CD14-positive monocyte (primary cell): ENCODE measurements around the gene C4orf36. TPM values are rescaled to one million over a fixed set of nuclear protein-coding genes. Genes with fewer than 3 reads are reported as not detected.

ENCODE experiments used
- DNase-seq, 3 donors: peaks; one replicate each; pipeline ENCODE4 v3.0.0-alpha.2; 2011 to 2022
- H2AFZ ChIP-seq: 2 replicates; pipeline ENCODE4 v1.6.0; 2012; ENCODE audit warnings: mild to moderate bottlenecking, low read depth, low read length, inconsistent platforms; ENCODE audit not compliant: insufficient read depth, poor library complexity, severe bottlenecking
- H3K27ac ChIP-seq, 2 donors: 1 replicate in 1 of 2; 2 replicates in 1 of 2; pipeline ENCODE4 v1.5.1; 2012 to 2013; ENCODE audit warnings: low read length in 2 of 2, control low read depth in 1 of 2, inconsistent platforms in 1 of 2, low read depth in 1 of 2, mild to moderate bottlenecking in 1 of 2
- H3K27me3 ChIP-seq, 2 donors: one replicate each; pipeline versions ENCODE4 v1.6.0 to v1.6.1; 2011 to 2013; ENCODE audit warnings: low read length in 2 of 2; ENCODE audit not compliant: control insufficient read depth in 2 of 2, insufficient read depth in 2 of 2
- H3K36me3 ChIP-seq, 2 donors: replicated peaks in 1 of 2; 1 replicate in 1 of 2; 2 replicates in 1 of 2; pipeline versions ENCODE4 v1.5.1 to v1.6.1; 2012 to 2013; ENCODE audit warnings: low read length in 2 of 2, control low read depth in 1 of 2, inconsistent platforms in 1 of 2, mild to moderate bottlenecking in 1 of 2; ENCODE audit not compliant: insufficient read depth in 2 of 2, control insufficient read depth in 1 of 2
- H3K4me1 ChIP-seq, 2 donors: 1 replicate in 1 of 2; 2 replicates in 1 of 2; pipeline versions ENCODE4 v1.5.1 to v1.6.1; 2012 to 2013; ENCODE audit warnings: low read length in 2 of 2, control low read depth in 1 of 2, inconsistent platforms in 1 of 2, mild to moderate bottlenecking in 1 of 2, moderate library complexity in 1 of 2; ENCODE audit not compliant: insufficient read depth in 2 of 2, control insufficient read depth in 1 of 2
- H3K4me2 ChIP-seq: replicated peaks from 2 replicates; pipeline ENCODE3; 2012; ENCODE audit warnings: low read length, moderate library complexity, mild to moderate bottlenecking; ENCODE audit not compliant: poor library complexity, severe bottlenecking; ENCODE audit errors: extremely low read depth
- H3K4me3 ChIP-seq, 3 experiments: fragments of 200-600 bp in 1 of 3; sonication (generic) in 1 of 3; replicated peaks in 1 of 3; 1 replicate in 2 of 3; 2 replicates in 1 of 3; pipeline ENCODE4 v1.5.1; 2011 to 2013; ENCODE audit warnings: low read length in 3 of 3, mild to moderate bottlenecking in 3 of 3, control low read depth in 2 of 3, low read depth in 2 of 3, inconsistent platforms in 1 of 3, moderate library complexity in 1 of 3
- H3K79me2 ChIP-seq: 2 replicates; pipeline ENCODE4 v1.6.0; 2012; ENCODE audit warnings: mild to moderate bottlenecking, control low read depth, inconsistent platforms, low read length, moderate library complexity; ENCODE audit not compliant: insufficient read depth
- H3K9ac ChIP-seq: 2 replicates; pipeline ENCODE4 v1.6.0; 2017; ENCODE audit warnings: low read length, mild to moderate bottlenecking; ENCODE audit not compliant: insufficient read depth, poor library complexity, severe bottlenecking
- H3K9me3 ChIP-seq, 2 donors: replicated peaks in 1 of 2; 1 replicate in 1 of 2; 2 replicates in 1 of 2; pipeline versions ENCODE4 v1.5.1 to v1.6.1; 2012 to 2013; ENCODE audit warnings: low read length in 2 of 2, control low read depth in 1 of 2; ENCODE audit not compliant: control insufficient read depth in 1 of 2, insufficient read depth in 1 of 2
- H4K20me1 ChIP-seq: 2 replicates; pipeline ENCODE4 v1.6.0; 2012; ENCODE audit warnings: mild to moderate bottlenecking, low read length, control low read depth, moderate library complexity; ENCODE audit not compliant: insufficient read depth
- H3K27ac Mint-ChIP-seq, 7 donors: one replicate each; pipeline ENCODE4 v1.8.0; 2020; ENCODE audit warnings: mild to moderate bottlenecking in 7 of 7, mixed read lengths in 7 of 7, moderate library complexity in 6 of 7, inconsistent platforms in 2 of 7
- H3K27me3 Mint-ChIP-seq, 3 donors: one replicate each; pipeline ENCODE4 v1.8.0; 2021 to 2022; ENCODE audit warnings: low read depth in 3 of 3, mild to moderate bottlenecking in 3 of 3, mixed read lengths in 3 of 3, moderate library complexity in 3 of 3, inconsistent platforms in 1 of 3
- H3K36me3 Mint-ChIP-seq, 2 donors: one replicate each; pipeline ENCODE4 v1.8.0; 2020; ENCODE audit warnings: mixed read lengths in 2 of 2, inconsistent platforms in 1 of 2, mild to moderate bottlenecking in 1 of 2
- H3K4me1 Mint-ChIP-seq: one replicate; pipeline ENCODE4 v1.8.0; 2020; ENCODE audit warnings: mild to moderate bottlenecking, mixed read lengths
- H3K4me3 Mint-ChIP-seq, 2 donors: one replicate each; pipeline ENCODE4 v1.8.0; 2020; ENCODE audit warnings: mild to moderate bottlenecking in 2 of 2, mixed read lengths in 2 of 2, moderate library complexity in 1 of 2
- H3K9me3 Mint-ChIP-seq, 7 donors: one replicate each; pipeline ENCODE4 v1.8.0; 2020 to 2022; ENCODE audit warnings: mixed read lengths in 7 of 7, mild to moderate bottlenecking in 6 of 7, moderate library complexity in 6 of 7, inconsistent platforms in 2 of 7
- WGBS: methylation state at CpG from one replicate; pipeline ENCODE4 v1.1.5; 2013; ENCODE audit warnings: missing lambda C conversion rate; ENCODE audit not compliant: insufficient coverage; 5-methylcytosine and 5-hydroxymethylcytosine counted together
- intact Hi-C, 2 donors: fragments of 100-400 bp; cut with micrococcal nuclease; formaldehyde crosslinking; loops; one replicate each; pipeline versions ENCODE4 v1.15.0 to v1.15.1; 2023
- polyA plus RNA-seq, 3 donors: library from polyadenylated mRNA; depleted of rRNA in 1 of 3; unstranded in 2 of 3; stranded (reverse) in 1 of 3; fragments of 300-500 nt in 2 of 3; fragments of >200 nt in 1 of 3; fragmentation: Illumina TruSeq in 2 of 3; gene quantifications; 1 replicate in 2 of 3; 2 replicates in 1 of 3; pipeline ENCODE4 v1.2.3, GENCODE V29; 2012 to 2021
- TF ChIP-seq, protein P1 (sequence below): fragments of 200-600 bp; IDR thresholded peaks from one replicate; pipeline ENCODE4 v1.8.0; 2022; ENCODE audit warnings: antibody characterized with exemption, mild to moderate bottlenecking

The C4orf36 gene
- polyA plus RNA-seq, 3 donors: 0.14 TPM; not detected in 2

- H2AFZ ChIP-seq: no peak overlapping the region
- TF ChIP-seq, protein P1, sequence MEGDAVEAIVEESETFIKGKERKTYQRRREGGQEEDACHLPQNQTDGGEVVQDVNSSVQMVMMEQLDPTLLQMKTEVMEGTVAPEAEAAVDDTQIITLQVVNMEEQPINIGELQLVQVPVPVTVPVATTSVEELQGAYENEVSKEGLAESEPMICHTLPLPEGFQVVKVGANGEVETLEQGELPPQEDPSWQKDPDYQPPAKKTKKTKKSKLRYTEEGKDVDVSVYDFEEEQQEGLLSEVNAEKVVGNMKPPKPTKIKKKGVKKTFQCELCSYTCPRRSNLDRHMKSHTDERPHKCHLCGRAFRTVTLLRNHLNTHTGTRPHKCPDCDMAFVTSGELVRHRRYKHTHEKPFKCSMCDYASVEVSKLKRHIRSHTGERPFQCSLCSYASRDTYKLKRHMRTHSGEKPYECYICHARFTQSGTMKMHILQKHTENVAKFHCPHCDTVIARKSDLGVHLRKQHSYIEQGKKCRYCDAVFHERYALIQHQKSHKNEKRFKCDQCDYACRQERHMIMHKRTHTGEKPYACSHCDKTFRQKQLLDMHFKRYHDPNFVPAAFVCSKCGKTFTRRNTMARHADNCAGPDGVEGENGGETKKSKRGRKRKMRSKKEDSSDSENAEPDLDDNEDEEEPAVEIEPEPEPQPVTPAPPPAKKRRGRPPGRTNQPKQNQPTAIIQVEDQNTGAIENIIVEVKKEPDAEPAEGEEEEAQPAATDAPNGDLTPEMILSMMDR: no peak
- Mint-ChIP-seq H3K4me1 (peaks cover 13% of the 10 kb centered on the region), H3K4me3 (no peak overlapping the region), H3K27ac (no peak overlapping the region), H3K9me3 (peaks cover 0 to 2% (median 0%) of the 10 kb centered on the region in 7 donors), H3K27me3 (peaks cover 23 to 29% (median 29%) of the 10 kb centered on the region in 3 donors), H3K36me3 (peaks cover 0 to 4% of the 10 kb centered on the region in 2 donors)
- H3K4me2 ChIP-seq: no peak overlapping the region
- peak in 2 of 3 donors; percentile 16 to 37 for DNase-seq
- no peak overlapping the region for H3K27ac ChIP-seq
- H3K36me3 ChIP-seq: no peaks in the 10 kb centered on the region
- peaks cover 8 to 22% of the 10 kb centered on the region in 2 donors for H3K27me3 ChIP-seq
- no peaks in the 10 kb centered on the region for H3K79me2 ChIP-seq
- no peak overlapping the region for H3K4me3 ChIP-seq
- intact Hi-C loops: loop anchor here (2.0 kb wide), 1 partner anchor 398 kb away; no protein-coding TSS in a partner anchor
- H3K9ac ChIP-seq: no peak overlapping the region
- H4K20me1 ChIP-seq: no peaks in the 10 kb centered on the region
- peaks cover 11 to 25% of the 10 kb centered on the region in 2 donors for H3K4me1 ChIP-seq
- H3K9me3 ChIP-seq: no peaks in the 10 kb centered on the region
These were observed 2.2 kb upstream of the C4orf36 start for GRCh38 chr4:86894455-86894854.

GRCh38 chr4:86893136-86893535, 914 bp upstream of the C4orf36 start:
- Mint-ChIP-seq H3K36me3 (peaks cover 0 to 4% of the 10 kb centered on the region in 2 donors), H3K27me3 (peaks cover 25 to 29% (median 29%) of the 10 kb centered on the region in 3 donors), H3K4me3 (peak overlapping the region in 1 of 2 donors; percentile 94), H3K27ac (no peak overlapping the region), H3K4me1 (peaks cover 13% of the 10 kb centered on the region), H3K9me3 (peaks cover 0 to 2% (median 0%) of the 10 kb centered on the region in 7 donors)
- Histone ChIP-seq H3K79me2 (no peaks in the 10 kb centered on the region), H3K4me1 (peaks cover 11 to 25% of the 10 kb centered on the region in 2 donors), H4K20me1 (no peaks in the 10 kb centered on the region), H3K27ac (no peak overlapping the region), H3K27me3 (peaks cover 8 to 22% of the 10 kb centered on the region in 2 donors), H2AFZ (no peak overlapping the region), H3K36me3 (no peaks in the 10 kb centered on the region), H3K4me2 (peak overlapping the region; percentile 96), H3K9me3 (no peaks in the 10 kb centered on the region), H3K9ac (no peak overlapping the region), H3K4me3 (no peak overlapping the region)
- intact Hi-C loops: loop anchor here in 1 of 2 donors (2.0 kb wide), 1 partner anchor 14 kb away; no protein-coding TSS in a partner anchor
- TF ChIP-seq, protein P1: no peak
- DNase-seq: no peak
- WGBS: 98% methylated on average over 15 of the region's 19 CpGs
